T47D (cell line): ENCODE data around the gene LYL1.
A peak's percentile ranks its signal among the peaks of the same experiment; 100 is the strongest.
"Not testable (repeated sequence)": the region's sequence is repeated elsewhere in the genome, so short reads cannot be mapped to it uniquely, and the experiment has no call there.

ENCODE experiments used
- DNase-seq, 2 experiments: peaks; one replicate each; pipeline versions ENCODE4 v3.0.0 to v3.0.0-alpha.2; 2011 to 2012; ENCODE audit warnings: low read depth in 1 of 2, low spot score in 1 of 2
- JUND ChIP-seq: IDR thresholded peaks from 2 replicates; pipeline ENCODE4 v1.6.1; 2012; ENCODE audit warnings: low read depth
- in situ Hi-C: cut with HindIII; loops from 2 replicates; pipeline ENCODE4 v1.10.0; 2016; ENCODE audit warnings: low sequenced_read_pairs, low pct_unique_long_range_greater_than_20kb

The LYL1 gene

DNA sequence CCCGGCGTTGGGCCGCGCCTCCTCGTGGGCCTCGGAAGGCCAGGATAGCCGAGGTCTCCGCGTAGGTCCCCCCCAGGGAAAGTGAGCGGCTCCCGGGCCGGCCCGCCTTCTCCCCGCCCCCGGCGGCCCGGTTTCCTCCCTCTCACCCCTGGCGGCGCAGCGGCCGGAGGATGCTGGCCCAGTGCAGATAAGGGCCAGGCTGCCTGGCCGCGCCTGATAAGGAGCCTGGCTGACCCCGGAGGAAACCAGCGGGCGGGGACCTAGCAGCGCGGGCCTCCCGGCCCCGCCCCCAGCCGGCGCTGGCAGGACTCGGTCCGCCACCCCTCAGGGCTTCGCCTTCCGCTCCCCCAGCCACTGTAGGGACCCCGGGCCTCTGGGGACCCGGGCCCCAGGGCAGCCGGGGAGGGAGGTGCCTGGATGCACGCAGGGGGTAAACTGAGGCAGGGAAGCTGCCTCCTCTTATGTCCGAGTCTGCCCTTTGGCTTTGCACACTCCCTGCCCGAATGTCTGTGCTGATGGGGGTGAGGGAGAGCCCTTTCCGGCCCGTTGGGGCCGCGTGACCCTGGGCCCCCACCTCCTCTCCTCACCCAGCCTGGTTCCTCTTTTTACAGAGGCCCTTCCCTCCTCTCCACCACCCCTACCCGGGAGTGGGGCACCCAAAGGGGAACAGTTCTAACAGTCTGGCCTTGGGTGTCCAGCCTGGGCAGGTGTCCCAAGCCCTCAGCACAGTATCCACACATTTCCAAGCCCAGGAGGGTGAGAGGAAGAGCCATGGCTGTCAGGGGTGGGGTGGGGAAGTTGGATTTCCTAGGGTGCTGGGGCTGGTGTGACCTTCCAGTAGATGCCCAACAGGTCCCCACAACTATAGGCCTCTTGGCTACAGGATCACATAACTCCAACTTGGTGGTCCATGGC lies at the start of gene LYL1:
Gene LYL1 (minus strand): TSS at position 193 of the 915 bp plus-strand sequence. CDS start 1,687 bp downstream, outside the sequence.
- in situ Hi-C loops = no loop called here
- no peak for TF ChIP-seq JUND
- no peak for DNase-seq

DNA sequence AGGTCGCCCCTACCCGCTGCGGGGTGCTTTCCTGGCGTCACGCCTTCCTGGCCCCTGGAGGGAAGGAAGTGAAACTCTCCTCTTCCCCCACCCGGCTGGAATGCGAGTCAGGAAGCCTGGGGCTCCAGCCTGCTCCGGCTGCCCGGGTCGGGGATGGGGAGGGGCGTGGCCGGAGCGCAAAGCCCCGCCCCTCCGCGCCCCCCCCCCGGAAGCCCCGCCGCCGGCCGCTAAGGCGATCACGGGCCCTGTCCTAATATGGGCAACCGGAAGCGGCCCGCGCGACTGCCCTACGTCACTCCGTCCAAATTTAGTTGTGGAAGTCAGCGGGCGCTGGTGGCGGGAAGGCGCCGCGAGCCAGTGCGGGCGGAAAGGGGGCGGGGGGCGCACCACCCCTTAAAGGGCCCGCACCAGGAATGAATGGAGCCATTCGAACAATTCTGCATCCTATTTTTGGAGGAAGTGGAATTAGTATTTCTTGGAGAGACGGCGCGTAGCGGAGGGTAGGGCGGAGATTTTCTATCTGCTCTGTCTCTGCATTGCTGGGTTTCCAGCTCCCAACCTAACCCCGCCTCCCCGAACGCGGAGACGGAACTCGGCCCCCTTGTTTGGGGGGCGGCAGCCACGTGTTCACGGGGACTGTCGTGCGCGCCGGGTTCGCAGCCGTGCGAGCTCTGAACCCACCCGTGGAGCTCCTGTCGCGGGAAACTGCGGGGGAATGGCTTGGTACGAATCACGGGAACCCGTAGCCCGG lies 49.1 kb upstream of the LYL1 start:
- TF ChIP-seq JUND = no peak
- in situ Hi-C loops = no loop called here
- peak; percentile 80 to 96 for DNase-seq

GRCh38 chr19:13150931-13151604 lies 48.4 kb upstream of the LYL1 start:
- no peak for TF ChIP-seq JUND
- in situ Hi-C loops = no loop called here

DNA sequence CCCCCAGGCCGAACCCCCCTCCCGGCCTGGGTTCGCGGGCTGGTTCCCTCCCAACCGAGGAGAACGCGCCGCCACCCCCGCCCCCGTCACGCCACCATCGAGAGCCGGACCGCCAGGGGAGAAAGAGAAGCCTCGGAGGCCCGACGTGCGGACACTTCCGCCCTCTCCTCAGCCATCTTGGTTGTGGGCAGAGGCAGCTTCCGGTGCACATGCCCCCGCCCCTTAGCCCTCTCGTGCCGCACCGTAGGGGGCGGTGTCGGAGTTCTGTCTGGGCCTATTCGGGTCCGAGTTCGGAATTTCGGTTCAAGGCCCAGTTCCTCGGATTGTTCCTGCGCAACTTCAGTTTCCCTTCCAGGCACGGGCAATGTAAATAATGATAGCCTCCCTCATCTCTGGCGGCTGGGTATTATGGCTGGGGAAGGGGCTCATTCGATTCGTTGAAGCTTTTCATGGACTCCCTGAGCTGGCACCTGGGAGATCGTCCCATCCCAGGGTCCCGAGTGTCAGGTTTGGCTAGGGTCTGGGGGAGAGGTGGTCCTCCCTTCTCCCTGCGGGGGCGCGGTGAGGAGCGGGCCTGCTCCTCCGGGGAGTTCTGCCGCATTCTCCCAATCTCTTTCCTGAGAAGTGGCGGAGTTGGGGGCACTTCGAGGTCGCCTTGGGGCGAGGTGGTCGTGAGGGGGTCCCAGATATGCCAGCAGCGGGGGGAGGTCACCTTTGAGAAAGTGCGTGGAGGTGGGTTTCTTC lies 47.7 kb upstream of the LYL1 start, which contains the start of the genes IER2 and STX10:
Gene IER2 (plus strand): TSS at position 225 of the 744 bp plus-strand sequence. CDS start 2,776 bp downstream, outside the sequence.
Gene STX10 (minus strand): TSS at position 189 of the 744 bp plus-strand sequence. CDS start 202 bp downstream, outside the sequence.
- peak; percentile 75 to 93 for DNase-seq
- TF ChIP-seq JUND = no peak
- in situ Hi-C loops = no loop called here

More at GRCh38 chr19:13150931-13151604, 48.4 kb upstream of the LYL1 start:
- DNase-seq = peak in 1 of 2 experiments; percentile 28

DNA sequence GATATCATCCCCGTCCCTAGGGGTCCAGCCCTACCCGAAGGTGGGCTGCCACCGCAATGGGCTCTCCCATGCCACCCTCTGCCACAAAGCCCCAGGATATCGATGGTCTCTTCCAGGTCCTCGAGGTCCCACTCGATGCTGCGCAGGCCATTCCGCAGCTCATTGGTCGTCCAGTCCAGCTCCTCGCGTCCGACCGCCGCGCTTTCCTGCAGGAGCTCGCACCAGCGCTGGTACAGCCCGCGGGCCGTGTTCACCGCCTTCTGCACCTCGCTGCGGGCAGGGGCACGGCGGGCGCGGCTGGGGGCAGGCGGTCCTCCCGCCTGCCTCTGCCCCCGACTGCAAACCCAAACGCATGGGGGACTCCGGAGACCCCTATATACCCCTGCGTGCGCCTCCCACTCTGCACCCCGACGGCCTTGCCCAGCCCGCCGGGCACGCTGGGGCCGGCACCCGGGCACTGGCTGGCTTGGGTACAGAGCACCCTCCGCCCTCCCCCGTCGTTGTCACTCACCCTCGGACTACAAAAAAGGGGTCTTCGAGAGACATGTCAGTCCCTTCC lies 47.0 kb upstream of the LYL1 start:
- peak in 1 of 2 experiments; percentile 44 for DNase-seq
- no peak for TF ChIP-seq JUND
- in situ Hi-C loops = no loop called here

GRCh38 chr19:13149173-13149627 lies 46.5 kb upstream of the LYL1 start:
- in situ Hi-C loops, DNase-seq: not testable (repeated sequence)

DNA sequence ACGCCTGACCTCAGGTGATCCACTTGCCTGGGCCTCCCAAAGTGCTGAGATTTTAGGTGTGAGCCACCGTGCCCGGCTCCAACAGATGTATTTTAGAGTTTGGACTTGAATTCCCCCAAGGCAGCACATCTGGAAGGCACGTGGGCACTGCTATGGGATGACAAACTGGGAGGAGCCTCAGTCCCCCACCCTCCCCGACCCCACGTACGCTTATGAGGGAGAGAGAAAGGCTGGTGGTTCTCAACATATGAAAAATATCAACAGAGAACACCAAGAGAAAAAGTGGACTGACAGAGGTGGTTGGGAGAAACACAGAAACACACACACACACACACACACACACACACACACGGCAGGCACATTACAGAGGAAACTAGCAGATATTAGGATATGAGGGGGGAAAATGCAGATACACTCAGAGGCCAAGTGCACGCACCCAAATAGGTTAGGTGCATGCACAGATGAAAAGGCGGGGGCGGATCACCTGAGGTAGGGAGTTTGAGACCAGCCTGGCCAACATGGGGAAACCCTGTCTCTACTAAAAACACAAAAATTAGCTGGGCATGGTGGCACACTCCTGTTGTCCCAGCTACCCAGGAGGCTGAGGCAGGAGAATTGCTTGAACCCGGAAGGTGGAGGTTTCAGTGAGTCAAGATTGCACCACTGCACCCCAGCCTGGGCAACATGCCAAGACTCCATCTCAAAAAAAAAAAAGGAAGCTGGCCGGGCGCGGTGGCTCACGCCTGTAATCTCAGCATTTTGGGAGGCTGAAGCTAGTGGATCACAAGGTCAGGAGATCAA lies 44.3 kb upstream of the LYL1 start:
- DNase-seq = no peak
- in situ Hi-C loops = no loop called here
- no peak for TF ChIP-seq JUND

GRCh38 chr19:13139633-13140311 lies 37.1 kb upstream of the LYL1 start:
- no peak for TF ChIP-seq JUND
- DNase-seq = no peak
- in situ Hi-C loops = no loop called here

GRCh38 chr19:13138916-13139198 lies 36.2 kb upstream of the LYL1 start:
- TF ChIP-seq JUND = no peak
- no peak for DNase-seq
- in situ Hi-C loops = no loop called here

GRCh38 chr19:13138171-13138915 lies 35.7 kb upstream of the LYL1 start:
- in situ Hi-C loops = no loop called here
- no peak for TF ChIP-seq JUND
- no peak for DNase-seq
